MV-4-11 (cell line): ENCODE results near the gene IL34.

Experiments
- DNase-seq: peaks from one replicate; lab custom pipeline; 2025; lab: John Stamatoyannopoulos, UW

Gene IL34

GRCh38 chr16:70702624-70703023 is 56.3 kb downstream of the IL34 start:
- no peak for DNase-seq

GRCh38 chr16:70703041-70703834 is 56.9 kb downstream of the IL34 start:
- DNase-seq: no peak

- no peak for DNase-seq
These were observed 57.5 kb downstream of the IL34 start for GRCh38 chr16:70703835-70704381.

- no peak for DNase-seq
These were observed 58.2 kb downstream of the IL34 start for GRCh38 chr16:70704586-70704985.

GRCh38 chr16:70705056-70705455 is 58.7 kb downstream of the IL34 start:
- DNase-seq: no peak

GRCh38 chr16:70706948-70707465 is 60.6 kb downstream of the IL34 start:
- DNase-seq: no peak

GRCh38 chr16:70708366-70709246 is 62.2 kb downstream of the IL34 start:
- DNase-seq: no peak

GRCh38 chr16:70709457-70709856 is 63.1 kb downstream of the IL34 start:
- DNase-seq: no peak

GRCh38 chr16:70709942-70710341 is 63.6 kb downstream of the IL34 start:
- no peak for DNase-seq
